Activated CD4-positive, alpha-beta T cell treated with anti-CD3 and anti-CD28 coated beads, Interleukin-2, Interleukin-4, amounts not matched to agents 100 ng/mL and 50 ng/mL, durations not matched to agents 16 hours and 8 hours (primary cell): ENCODE measurements around the gene LYZL6.

Experiments used
- DNase-seq: peaks from one replicate; pipeline ENCODE4 v3.0.0-alpha.2; 2020; ENCODE audit warnings: low spot score

LYZL6 gene

GRCh38 chr17:35943537-35943936 is at the start of gene LYZL6:
Gene LYZL6 (minus strand): TSS chr17:35943713. CDS start chr17:35939356, 4,357 bp downstream.
- no peak for DNase-seq

- no peak for DNase-seq
Measured at GRCh38 chr17:35991075-35991474, 47.6 kb upstream of the LYZL6 start.

- no peak for DNase-seq
Measured at GRCh38 chr17:35988164-35988563, 44.7 kb upstream of the LYZL6 start.

GRCh38 chr17:35986643-35987042 is 43.1 kb upstream of the LYZL6 start, which contains the start of gene CCL14:
Gene CCL14 (minus strand): TSS chr17:35986729. CDS start chr17:35986649, 80 bp downstream.
- no peak for DNase-seq

GRCh38 chr17:35984140-35984539 is 40.6 kb upstream of the LYZL6 start:
- no peak for DNase-seq

- DNase-seq, result no peak
Measured at GRCh38 chr17:35982409-35983191, 39.1 kb upstream of the LYZL6 start.

GRCh38 chr17:35981908-35982330 is 38.4 kb upstream of the LYZL6 start:
- no peak for DNase-seq

- no peak for DNase-seq
Measured at GRCh38 chr17:35981246-35981645, 37.7 kb upstream of the LYZL6 start, which contains the start of gene CCL16. Gene CCL16 (minus strand): TSS chr17:35981497. CDS start chr17:35981420, 77 bp downstream.

GRCh38 chr17:35978346-35978745 is 34.8 kb upstream of the LYZL6 start:
- DNase-seq, result no peak

- no peak for DNase-seq
Measured at GRCh38 chr17:35977509-35977908, 34.0 kb upstream of the LYZL6 start.

- DNase-seq, result no peak
Measured at GRCh38 chr17:35973333-35974260, 30.1 kb upstream of the LYZL6 start.

GRCh38 chr17:35972945-35973332 is 29.4 kb upstream of the LYZL6 start:
- DNase-seq, result no peak

GRCh38 chr17:35972535-35972934 is 29.0 kb upstream of the LYZL6 start:
- DNase-seq, result no peak

- DNase-seq, result no peak
Measured at GRCh38 chr17:35972066-35972465, 28.6 kb upstream of the LYZL6 start.

- peak; percentile 85 for DNase-seq
Measured at GRCh38 chr17:35969558-35970380, 26.3 kb upstream of the LYZL6 start.

GRCh38 chr17:35968520-35969054 is 25.1 kb upstream of the LYZL6 start:
- DNase-seq, result no peak

GRCh38 chr17:35965272-35965671 is 21.8 kb upstream of the LYZL6 start:
- DNase-seq, result peak; percentile 30

- DNase-seq, result no peak
Measured at GRCh38 chr17:35963663-35964062, 20.1 kb upstream of the LYZL6 start.

- no peak for DNase-seq
Measured at GRCh38 chr17:35953720-35954119, 10.2 kb upstream of the LYZL6 start.

- DNase-seq, result no peak
Measured at GRCh38 chr17:35949401-35949800, 5.9 kb upstream of the LYZL6 start.

- DNase-seq, result no peak
Measured at GRCh38 chr17:35948092-35948491, 4.6 kb upstream of the LYZL6 start.

- DNase-seq, result peak; percentile 57
Measured at GRCh38 chr17:35947156-35947585, 3.7 kb upstream of the LYZL6 start.
